Endothelial cell of umbilical vein (primary cell): ENCODE results near the gene WDR4. TPM values are rescaled to one million over a fixed set of nuclear protein-coding genes. Genes with fewer than 3 reads are reported as not detected.

Experiments used
- BruUV-seq: library from RNA; stranded (reverse); fragments of 400-500 nt; replicated peaks from 2 replicates; lab custom pipeline; 2021; lab: Mats Ljungman, UMichigan
- CTCF ChIA-PET: fragments of 300-600, 350-600 bp; sonication (Branson Sonifier 250); formaldehyde crosslinking; loops from one replicate; lab custom pipeline; 2021; ENCODE audit warnings: antibody characterized with exemption, inconsistent platforms; lab: Charles Lee
- POLR2A ChIA-PET: fragments of 300-600, 350-600 bp; sonication (Branson Sonifier 250); formaldehyde crosslinking; loops from one replicate; lab custom pipeline; 2021; ENCODE audit warnings: antibody characterized with exemption, inconsistent platforms; lab: Charles Lee
- DNase-seq: peaks from one replicate; pipeline ENCODE4 v3.0.0-alpha.2; 2011; ENCODE audit warnings: low read depth, low spot score
- FAIRE-seq: peaks from 2 replicates; lab custom pipeline; 2011; peaks lifted over from hg19 to GRCh38; lab: Jason Lieb, UNC
- H2AFZ ChIP-seq: 2 replicates; pipeline ENCODE4 v1.6.0; 2012; ENCODE audit warnings: low read depth, low read length, control low read depth, inconsistent platforms
- H3K27ac ChIP-seq: 2 replicates; pipeline ENCODE4 v1.5.1; 2011; ENCODE audit warnings: low read depth, mild to moderate bottlenecking, control low read depth, low read length, moderate library complexity; ENCODE audit not compliant: insufficient read depth
- H3K27me3 ChIP-seq, 2 experiments: 2 replicates each; pipeline versions ENCODE4 v1.6.0 to v1.6.1; 2011; ENCODE audit warnings: low read length in 2 of 2, mixed read lengths in 1 of 2; ENCODE audit not compliant: control insufficient read depth in 2 of 2, insufficient read depth in 2 of 2
- H3K36me3 ChIP-seq, 2 experiments: 2 replicates in 1 of 2; 3 replicates in 1 of 2; pipeline ENCODE4 v1.5.1; 2011; ENCODE audit warnings: low read length in 2 of 2, mild to moderate bottlenecking in 1 of 2, moderate library complexity in 1 of 2; ENCODE audit not compliant: control insufficient read depth in 2 of 2, insufficient read depth in 2 of 2; ENCODE audit errors: extremely low read depth in 1 of 2
- H3K4me1 ChIP-seq: 3 replicates; pipeline ENCODE4 v1.5.1; 2011; ENCODE audit warnings: mild to moderate bottlenecking, low read length; ENCODE audit not compliant: control insufficient read depth, insufficient read depth; ENCODE audit errors: extremely low read depth
- H3K4me2 ChIP-seq: 2 replicates; pipeline ENCODE4 v1.6.1; 2011; ENCODE audit warnings: low read length, control low read depth, mixed read lengths; ENCODE audit not compliant: insufficient read depth
- H3K4me3 ChIP-seq, 3 experiments: fragments of 200-600 bp in 1 of 3; sonication (generic), shearing (Covaris generic) in 1 of 3; replicated peaks in 1 of 3; 2 replicates each; pipeline ENCODE4 v1.5.1; 2011 to 2016; ENCODE audit warnings: control low read depth in 3 of 3, low read length in 3 of 3, mild to moderate bottlenecking in 2 of 3, inconsistent platforms in 1 of 3, low read depth in 1 of 3, moderate library complexity in 1 of 3; ENCODE audit not compliant: insufficient read depth in 1 of 3
- H3K79me2 ChIP-seq: 2 replicates; pipeline ENCODE4 v1.6.0; 2012; ENCODE audit warnings: low read length, inconsistent platforms; ENCODE audit not compliant: control insufficient read depth, insufficient read depth
- H3K9ac ChIP-seq: replicated peaks from 2 replicates; pipeline ENCODE3; 2011; ENCODE audit warnings: low read length, control low read depth; ENCODE audit not compliant: insufficient read depth; ENCODE audit errors: extremely low read depth
- H3K9me1 ChIP-seq: replicated peaks from 3 replicates; pipeline ENCODE4 v1.6.0; 2011; ENCODE audit warnings: mild to moderate bottlenecking, low read length; ENCODE audit not compliant: control insufficient read depth, insufficient read depth; ENCODE audit errors: extremely low read depth
- H3K9me3 ChIP-seq: replicated peaks from 2 replicates; pipeline ENCODE4 v1.5.1; 2012; ENCODE audit warnings: low read length, inconsistent platforms; ENCODE audit not compliant: control insufficient read depth, insufficient read depth
- H4K20me1 ChIP-seq: replicated peaks from 2 replicates; pipeline ENCODE3; 2011; ENCODE audit warnings: mild to moderate bottlenecking, low read length; ENCODE audit not compliant: control insufficient read depth, insufficient read depth; ENCODE audit errors: extremely low read depth
- CTCF ChIP-seq, 2 donors: IDR thresholded peaks; 1 replicate in 1 of 2; 2 replicates in 1 of 2; pipeline ENCODE4 v1.5.1; 2011; ENCODE audit warnings: low read length in 2 of 2, mild to moderate bottlenecking in 2 of 2, moderate library complexity in 2 of 2, control low read depth in 1 of 2, inconsistent platforms in 1 of 2, low read depth in 1 of 2; ENCODE audit not compliant: insufficient read depth in 1 of 2; ENCODE audit errors: extremely low read depth in 1 of 2
- FOS ChIP-seq: IDR thresholded peaks from 2 replicates; pipeline ENCODE4 v1.6.1; 2011; ENCODE audit warnings: mild to moderate bottlenecking, low read length, moderate library complexity, borderline replicate concordance; ENCODE audit not compliant: insufficient read depth
- MAX ChIP-seq: IDR thresholded peaks from 2 replicates; pipeline ENCODE4 v1.6.1; 2011; ENCODE audit not compliant: insufficient read depth, insufficient read length
- POLR2AphosphoS5 ChIP-seq: IDR thresholded peaks from 2 replicates; pipeline ENCODE4 v1.6.1; 2012; ENCODE audit warnings: low read depth, mild to moderate bottlenecking, control low read depth, low read length, moderate library complexity; ENCODE audit not compliant: insufficient read depth
- dilution Hi-C: fragments of 300-500 bp; cut with MboI; formaldehyde crosslinking; loops from one replicate; pipeline ENCODE4 v1.15.0; 2019; ENCODE audit warnings: low sequenced_read_pairs; ENCODE audit not compliant: extremely low pct_ligation_motif_present
- intact Hi-C: fragments of 100-400 bp; cut with micrococcal nuclease; formaldehyde crosslinking; loops from one replicate; pipeline ENCODE4 v1.10.0; 2022
- polyA plus RNA-seq, 4 experiments: library from polyadenylated mRNA; depleted of rRNA in 3 of 4; stranded (reverse) in 3 of 4; unstranded in 1 of 4; fragments of >200 nt; gene quantifications; 2 replicates each; pipeline versions ENCODE4 v1.2.1 to v1.2.3, GENCODE V29; 2011 to 2012; ENCODE audit warnings: missing spikeins in 1 of 4
- total RNA-seq: library from RNA; stranded (reverse); gene quantifications from 2 replicates; pipeline ENCODE4 v1.2.3, GENCODE V29; 2021

WDR4 gene
- total and polyA plus RNA-seq, 2 donors (not counting 3 experiments of a cell fraction or from before 2014, with no cell fraction given), result 24.5 to 40.0 TPM

GRCh38 chr21:42858957-42859890 is 20.1 kb downstream of the WDR4 start:
- ChIA-PET CTCF (no interaction called here), POLR2A (no interaction called here)
- no peak overlapping the region for H3K27ac ChIP-seq
- no peak overlapping the region for H2AFZ ChIP-seq
- no peak overlapping the region for H3K4me3 ChIP-seq
- H3K27me3 ChIP-seq, result no peaks in the 10 kb centered on the region
- BruUV-seq, result no TSS peak
- FAIRE-seq (no peak), DNase-seq (no peak)
- intact Hi-C loops, result no loop called here
- peaks cover 13 to 50% of the 10 kb centered on the region in 2 experiments for H3K36me3 ChIP-seq
- TF ChIP-seq FOS (no peak), MAX (no peak), POLR2AphosphoS5 (no peak), CTCF (IDR thresholded peaks at IDR 0.05; ENCODE audit: extremely low read depth in 1 of 2, insufficient read depth in 1 of 2, low read depth in 1 of 2, low read length in 2 of 2) (no peak)
- dilution Hi-C loops, result no loop called here
- no peaks in the 10 kb centered on the region for H4K20me1 ChIP-seq
- H3K9me3 ChIP-seq, result no peaks in the 10 kb centered on the region
- peaks cover 50% of the 10 kb centered on the region for H3K79me2 ChIP-seq
- no peaks in the 10 kb centered on the region for H3K9me1 ChIP-seq
- H3K4me1 ChIP-seq, result peaks cover 16% of the 10 kb centered on the region
- no peak overlapping the region for H3K9ac ChIP-seq
- H3K4me2 ChIP-seq, result no peak overlapping the region
